Neural progenitor cell (in vitro differentiated cells): ENCODE results near the gene USP49. TPM values are rescaled to one million over a fixed set of nuclear protein-coding genes. Genes with fewer than 3 reads are reported as not detected.

ENCODE experiments used
- DNase-seq: peaks from one replicate; pipeline ENCODE4 v3.0.0-alpha.2; 2016; ENCODE audit warnings: low spot score
- H2AFZ ChIP-seq: fragments of 200-600 bp; sonication (generic); replicated peaks from 2 replicates; pipeline ENCODE4 v1.6.1; 2016; ENCODE audit warnings: antibody characterized with exemption
- H3F3A ChIP-seq: fragments of 200-600 bp; sonication (generic); 2 replicates; pipeline ENCODE4 v1.6.1; 2016; ENCODE audit warnings: antibody characterized with exemption, low read depth
- H3K27ac ChIP-seq: fragments of 200-600 bp; sonication (generic); 2 replicates; pipeline ENCODE4 v1.5.1; 2016; ENCODE audit warnings: mild to moderate bottlenecking
- H3K27me3 ChIP-seq: fragments of 200-600 bp; sonication (generic); 2 replicates; pipeline ENCODE4 v1.6.1; 2016; ENCODE audit warnings: mild to moderate bottlenecking, moderate library complexity
- H3K36me3 ChIP-seq: fragments of 200-600 bp; sonication (generic); 2 replicates; pipeline ENCODE4 v1.5.1; 2016
- H3K4me1 ChIP-seq: fragments of 200-600 bp; sonication (generic); 2 replicates; pipeline ENCODE4 v1.6.1; 2016; ENCODE audit warnings: mixed run types
- H3K4me2 ChIP-seq: fragments of 200-600 bp; sonication (generic); 2 replicates; pipeline ENCODE4 v1.6.1; 2016
- H3K4me3 ChIP-seq: fragments of 200-600 bp; sonication (generic); 2 replicates; pipeline ENCODE4 v1.5.1; 2016
- H3K79me2 ChIP-seq: fragments of 200-600 bp; sonication (generic); 2 replicates; pipeline ENCODE4 v1.6.1; 2016; ENCODE audit warnings: low read depth
- H3K9ac ChIP-seq: fragments of 200-600 bp; sonication (generic); 2 replicates; pipeline ENCODE4 v1.6.1; 2016
- H3K9me3 ChIP-seq: fragments of 200-600 bp; sonication (generic); 2 replicates; pipeline ENCODE4 v1.5.1; 2016; ENCODE audit warnings: low read depth
- H4K20me1 ChIP-seq: fragments of 200-600 bp; sonication (generic); 2 replicates; pipeline ENCODE4 v1.6.1; 2016; ENCODE audit warnings: low read depth
- H3K27ac Mint-ChIP-seq: 3 replicates; pipeline ENCODE4 v1.8.0; 2021; ENCODE audit warnings: mixed read lengths
- H3K27me3 Mint-ChIP-seq: 2 replicates; pipeline ENCODE4 v1.8.0; 2022; ENCODE audit warnings: low read depth, mild to moderate bottlenecking, inconsistent platforms, moderate library complexity, mixed read lengths; ENCODE audit not compliant: insufficient read depth
- H3K36me3 Mint-ChIP-seq: 3 replicates; pipeline ENCODE4 v1.8.0; 2021; ENCODE audit warnings: mixed read lengths
- H3K4me1 Mint-ChIP-seq: 3 replicates; pipeline ENCODE4 v1.8.0; 2021; ENCODE audit warnings: mixed read lengths
- H3K4me3 Mint-ChIP-seq: 3 replicates; pipeline ENCODE4 v1.8.0; 2021; ENCODE audit warnings: mild to moderate bottlenecking, moderate library complexity, mixed read lengths
- H3K9me3 Mint-ChIP-seq: 3 replicates; pipeline ENCODE4 v1.8.0; 2020; ENCODE audit warnings: mixed read lengths
- EZH2 ChIP-seq: fragments of 200-600 bp; sonication (generic); IDR thresholded peaks from 2 replicates; pipeline ENCODE4 v1.6.1; 2017; ENCODE audit warnings: antibody characterized with exemption, mild to moderate bottlenecking, moderate library complexity
- EZH2phosphoT487 ChIP-seq: fragments of 200-600 bp; sonication (generic); IDR thresholded peaks from 2 replicates; pipeline ENCODE4 v1.6.1; 2017; ENCODE audit warnings: antibody characterized with exemption
- total RNA-seq: library from RNA; depleted of rRNA; stranded (reverse); fragments of >200 nt; gene quantifications from 2 replicates; pipeline ENCODE4 v1.2.3, GENCODE V29; 2015; ENCODE audit warnings: low replicate concordance
- TF ChIP-seq, protein P1 (sequence below): fragments of 200-600 bp; sonication (generic); IDR thresholded peaks from 2 replicates; pipeline ENCODE4 v1.5.1; 2017; ENCODE audit warnings: antibody characterized with exemption, mild to moderate bottlenecking

USP49 gene
- total RNA-seq, 1 donor from 2014 or later = 25.0 TPM

- H3K4me3 Mint-ChIP-seq = peak overlapping the region; percentile 98
- H3K36me3 Mint-ChIP-seq = peaks cover 10% of the 10 kb centered on the region
- Histone ChIP-seq H3K4me1 (peaks cover under 1% of the 10 kb centered on the region), H4K20me1 (no peaks in the 10 kb centered on the region), H3K79me2 (peaks cover 28% of the 10 kb centered on the region), H3F3A (peaks cover 46% of the 10 kb centered on the region), H3K27me3 (peaks cover 28% of the 10 kb centered on the region), H3K9me3 (no peaks in the 10 kb centered on the region), H3K4me2 (peak overlapping the region; percentile 82), H2AFZ (peak overlapping the region; percentile 84), H3K4me3 (peak overlapping the region; percentile 98), H3K27ac (peak overlapping the region; percentile 61), H3K9ac (no peak overlapping the region), H3K36me3 (no peaks in the 10 kb centered on the region)
- peaks cover 7% of the 10 kb centered on the region for H3K4me1 Mint-ChIP-seq
- no peaks in the 10 kb centered on the region for H3K9me3 Mint-ChIP-seq
- H3K27me3 Mint-ChIP-seq = peaks cover 2% of the 10 kb centered on the region
- no peak overlapping the region for H3K27ac Mint-ChIP-seq
- peak; percentile 17 for TF ChIP-seq EZH2
- TF ChIP-seq, protein P1, sequence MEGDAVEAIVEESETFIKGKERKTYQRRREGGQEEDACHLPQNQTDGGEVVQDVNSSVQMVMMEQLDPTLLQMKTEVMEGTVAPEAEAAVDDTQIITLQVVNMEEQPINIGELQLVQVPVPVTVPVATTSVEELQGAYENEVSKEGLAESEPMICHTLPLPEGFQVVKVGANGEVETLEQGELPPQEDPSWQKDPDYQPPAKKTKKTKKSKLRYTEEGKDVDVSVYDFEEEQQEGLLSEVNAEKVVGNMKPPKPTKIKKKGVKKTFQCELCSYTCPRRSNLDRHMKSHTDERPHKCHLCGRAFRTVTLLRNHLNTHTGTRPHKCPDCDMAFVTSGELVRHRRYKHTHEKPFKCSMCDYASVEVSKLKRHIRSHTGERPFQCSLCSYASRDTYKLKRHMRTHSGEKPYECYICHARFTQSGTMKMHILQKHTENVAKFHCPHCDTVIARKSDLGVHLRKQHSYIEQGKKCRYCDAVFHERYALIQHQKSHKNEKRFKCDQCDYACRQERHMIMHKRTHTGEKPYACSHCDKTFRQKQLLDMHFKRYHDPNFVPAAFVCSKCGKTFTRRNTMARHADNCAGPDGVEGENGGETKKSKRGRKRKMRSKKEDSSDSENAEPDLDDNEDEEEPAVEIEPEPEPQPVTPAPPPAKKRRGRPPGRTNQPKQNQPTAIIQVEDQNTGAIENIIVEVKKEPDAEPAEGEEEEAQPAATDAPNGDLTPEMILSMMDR = peak; percentile 78
- no peak for TF ChIP-seq EZH2phosphoT487
- peak; percentile 95 for DNase-seq
Measured at GRCh38 chr6:41786451-41787218, 108.5 kb downstream of the USP49 start.

GRCh38 chr6:41785689-41786450 is 109.3 kb downstream of the USP49 start:
- peaks cover 36% of the 10 kb centered on the region for H3K27me3 ChIP-seq
- peaks cover 6% of the 10 kb centered on the region for H3K27me3 Mint-ChIP-seq
- H4K20me1 ChIP-seq = no peaks in the 10 kb centered on the region

GRCh38 chr6:41785254-41785653 is 109.9 kb downstream of the USP49 start:
- Histone ChIP-seq H3K4me1 (peaks cover 5% of the 10 kb centered on the region), H3K27me3 (peaks cover 36% of the 10 kb centered on the region), H3K27ac (no peak overlapping the region), H3K4me3 (no peak overlapping the region), H3K4me2 (no peak overlapping the region), H4K20me1 (no peaks in the 10 kb centered on the region), H2AFZ (no peak overlapping the region), H3K9ac (no peak overlapping the region), H3F3A (peaks cover 37% of the 10 kb centered on the region), H3K36me3 (no peaks in the 10 kb centered on the region), H3K79me2 (peaks cover 26% of the 10 kb centered on the region), H3K9me3 (no peaks in the 10 kb centered on the region)
- TF ChIP-seq, protein P1 = no peak
- no peak for TF ChIP-seq EZH2
- TF ChIP-seq EZH2phosphoT487 = no peak
- no peaks in the 10 kb centered on the region for H3K9me3 Mint-ChIP-seq
- H3K36me3 Mint-ChIP-seq = peaks cover 9% of the 10 kb centered on the region
- no peak overlapping the region for H3K27ac Mint-ChIP-seq
- peak overlapping the region; percentile 98 for H3K4me3 Mint-ChIP-seq
- peaks cover 12% of the 10 kb centered on the region for H3K4me1 Mint-ChIP-seq
- DNase-seq = no peak
- peaks cover 6% of the 10 kb centered on the region for H3K27me3 Mint-ChIP-seq

More at GRCh38 chr6:41785689-41786450, 109.3 kb downstream of the USP49 start:
- Histone ChIP-seq H2AFZ (peak overlapping the region; percentile 84), H3K4me3 (peak overlapping the region; percentile 98), H3K9me3 (no peaks in the 10 kb centered on the region), H3K36me3 (no peaks in the 10 kb centered on the region), H3K4me1 (peaks cover 5% of the 10 kb centered on the region), H3K4me2 (peak overlapping the region; percentile 82), H3F3A (peaks cover 42% of the 10 kb centered on the region), H3K9ac (no peak overlapping the region), H3K79me2 (peaks cover 28% of the 10 kb centered on the region), H3K27ac (no peak overlapping the region)
- Mint-ChIP-seq H3K4me1 (peaks cover 12% of the 10 kb centered on the region), H3K4me3 (peak overlapping the region; percentile 98), H3K27ac (no peak overlapping the region), H3K9me3 (no peaks in the 10 kb centered on the region), H3K36me3 (peaks cover 10% of the 10 kb centered on the region)
- TF ChIP-seq EZH2 = no peak
- TF ChIP-seq EZH2phosphoT487 = no peak
- TF ChIP-seq, protein P1 = no peak
- DNase-seq = no peak
